ENCODE results near the gene TENT4A.

- TF ChIP-seq ZNF70 (CRISPR knock-in tag; IDR thresholded peaks at IDR 0.05) (no peak), ISL1 (CRISPR knock-in tag; IDR thresholded peaks at IDR 0.05) (no peak), PATZ1 (CRISPR knock-in tag; IDR thresholded peaks at IDR 0.05; ENCODE audit: borderline replicate concordance) (no peak), TCF4 (CRISPR knock-in tag; IDR thresholded peaks at IDR 0.05; ENCODE audit: borderline replicate concordance) (no peak), TSHZ2 (CRISPR knock-in tag; IDR thresholded peaks at IDR 0.05) (no peak), TOX (CRISPR knock-in tag; IDR thresholded peaks at IDR 0.05; ENCODE audit: borderline replicate concordance) (no peak), RARB (CRISPR knock-in tag; IDR thresholded peaks at IDR 0.05) (no peak), CSRNP3 (CRISPR knock-in tag; IDR thresholded peaks at IDR 0.05) (no peak), POU6F1 (CRISPR knock-in tag; IDR thresholded peaks at IDR 0.05; ENCODE audit: borderline replicate concordance, low read depth) (no peak), ZC3H10 (CRISPR knock-in tag; IDR thresholded peaks at IDR 0.05) (no peak), GLIS3 (CRISPR knock-in tag; IDR thresholded peaks at IDR 0.05) (no peak)
These were observed 36.5 kb upstream of the TENT4A start for GRCh38 chr5:6676702-6677101.
